ENCODE measurements around the gene ATP6V0E2.

- TF ChIP-seq, protein P1, sequence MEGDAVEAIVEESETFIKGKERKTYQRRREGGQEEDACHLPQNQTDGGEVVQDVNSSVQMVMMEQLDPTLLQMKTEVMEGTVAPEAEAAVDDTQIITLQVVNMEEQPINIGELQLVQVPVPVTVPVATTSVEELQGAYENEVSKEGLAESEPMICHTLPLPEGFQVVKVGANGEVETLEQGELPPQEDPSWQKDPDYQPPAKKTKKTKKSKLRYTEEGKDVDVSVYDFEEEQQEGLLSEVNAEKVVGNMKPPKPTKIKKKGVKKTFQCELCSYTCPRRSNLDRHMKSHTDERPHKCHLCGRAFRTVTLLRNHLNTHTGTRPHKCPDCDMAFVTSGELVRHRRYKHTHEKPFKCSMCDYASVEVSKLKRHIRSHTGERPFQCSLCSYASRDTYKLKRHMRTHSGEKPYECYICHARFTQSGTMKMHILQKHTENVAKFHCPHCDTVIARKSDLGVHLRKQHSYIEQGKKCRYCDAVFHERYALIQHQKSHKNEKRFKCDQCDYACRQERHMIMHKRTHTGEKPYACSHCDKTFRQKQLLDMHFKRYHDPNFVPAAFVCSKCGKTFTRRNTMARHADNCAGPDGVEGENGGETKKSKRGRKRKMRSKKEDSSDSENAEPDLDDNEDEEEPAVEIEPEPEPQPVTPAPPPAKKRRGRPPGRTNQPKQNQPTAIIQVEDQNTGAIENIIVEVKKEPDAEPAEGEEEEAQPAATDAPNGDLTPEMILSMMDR (IDR thresholded peaks at IDR 0.05; ENCODE audit: insufficient read depth, low read depth, low read length): no peak
- no peak for TF ChIP-seq EZH2 (IDR thresholded peaks at IDR 0.05; ENCODE audit: insufficient read depth, low read length)
Observed at GRCh38 chr7:149861728-149862045, 12.1 kb upstream of the ATP6V0E2 start.

All from astrocyte (in vitro differentiated cells and primary cell).